ENCODE measurements around the gene MRPS30.
"Not testable (repeated sequence)": the region's sequence is repeated elsewhere in the genome, so short reads cannot be mapped to it uniquely, and the experiment has no call there.

Gene MRPS30

GRCh38 chr5:44808435-44809214 lies at the start of gene MRPS30:
TSS of gene MRPS30 (plus strand) at chr5:44808947. CDS start at chr5:44808963, 16 bp downstream.
- peak; percentile 98 for DNase-seq (ENCODE audit: low read depth, low spot score)

- no peak for DNase-seq (ENCODE audit: low read depth, low spot score)
Measured at GRCh38 chr5:44769200-44769876, 39.4 kb upstream of the MRPS30 start.

GRCh38 chr5:44769877-44770209 lies 38.9 kb upstream of the MRPS30 start:
- no peak for DNase-seq (ENCODE audit: low read depth, low spot score)

GRCh38 chr5:44770780-44771717 lies 37.7 kb upstream of the MRPS30 start:
- no peak for DNase-seq (ENCODE audit: low read depth, low spot score)

GRCh38 chr5:44772397-44772796 lies 36.4 kb upstream of the MRPS30 start:
- DNase-seq (ENCODE audit: low read depth, low spot score) = not testable (repeated sequence)

- DNase-seq (ENCODE audit: low read depth, low spot score) = no peak
Measured at GRCh38 chr5:44774279-44774880, 34.4 kb upstream of the MRPS30 start.

GRCh38 chr5:44779167-44779566 lies 29.6 kb upstream of the MRPS30 start:
- DNase-seq (ENCODE audit: low read depth, low spot score) = no peak

- no peak for DNase-seq (ENCODE audit: low read depth, low spot score)
Measured at GRCh38 chr5:44783634-44784315, 25.0 kb upstream of the MRPS30 start.

GRCh38 chr5:44787731-44788130 lies 21.0 kb upstream of the MRPS30 start:
- DNase-seq (ENCODE audit: low read depth, low spot score) = no peak

GRCh38 chr5:44789372-44789995 lies 19.3 kb upstream of the MRPS30 start:
- not testable (repeated sequence) for DNase-seq (ENCODE audit: low read depth, low spot score)

- not testable (repeated sequence) for DNase-seq (ENCODE audit: low read depth, low spot score)
Measured at GRCh38 chr5:44792031-44792673, 16.6 kb upstream of the MRPS30 start.

GRCh38 chr5:44794371-44794770 lies 14.4 kb upstream of the MRPS30 start:
- no peak for DNase-seq (ENCODE audit: low read depth, low spot score)

- DNase-seq (ENCODE audit: low read depth, low spot score) = no peak
Measured at GRCh38 chr5:44795496-44795895, 13.3 kb upstream of the MRPS30 start.

GRCh38 chr5:44797841-44798240 lies 10.9 kb upstream of the MRPS30 start:
- DNase-seq (ENCODE audit: low read depth, low spot score) = no peak

- no peak for DNase-seq (ENCODE audit: low read depth, low spot score)
Measured at GRCh38 chr5:44801992-44802391, 6.8 kb upstream of the MRPS30 start.

GRCh38 chr5:44806608-44807007 lies 2.1 kb upstream of the MRPS30 start:
- no peak for DNase-seq (ENCODE audit: low read depth, low spot score)

GRCh38 chr5:44807269-44807668 lies 1.5 kb upstream of the MRPS30 start:
- DNase-seq (ENCODE audit: low read depth, low spot score) = no peak

- DNase-seq (ENCODE audit: low read depth, low spot score) = no peak
Measured at GRCh38 chr5:44809215-44809955, 638 bp downstream of the MRPS30 start.

GRCh38 chr5:44809956-44810420 lies 1.2 kb downstream of the MRPS30 start:
- no peak for DNase-seq (ENCODE audit: low read depth, low spot score)

Data from brain pericyte (primary cell).